HCT116 (cell line): ENCODE data around the gene DYNLRB1. TPM values are rescaled to one million over a fixed set of nuclear protein-coding genes. Genes with fewer than 3 reads are reported as not detected.
"Not testable (repeated sequence)": the region's sequence is repeated elsewhere in the genome, so short reads cannot be mapped to it uniquely, and the experiment has no call there.

Experiments used
- ATAC-seq: fragments of 200-7000 bp; cut with Tn5 transposase; 2 replicates; pipeline ENCODE4 v1.9.1; 2020; ENCODE audit warnings: mild to moderate bottlenecking, moderate library complexity
- BruUV-seq: library from RNA; stranded (reverse); fragments of 400-500 nt; replicated peaks from 2 replicates; lab custom pipeline; 2021; lab: Mats Ljungman, UMichigan
- CTCF ChIA-PET: fragments of 300-600 bp; sonication (Branson Sonifier 250); formaldehyde crosslinking; loops from one replicate; lab custom pipeline; 2021; ENCODE audit warnings: antibody characterized with exemption; lab: Charles Lee
- POLR2A ChIA-PET: fragments of 300-600, 350-600 bp; sonication (Branson Sonifier 250); formaldehyde crosslinking; loops from one replicate; lab custom pipeline; 2021; ENCODE audit warnings: antibody characterized with exemption; lab: Charles Lee
- RAD21 ChIA-PET, 2 experiments: fragments of 300-600 bp; sonication (Branson Sonifier 250); formaldehyde crosslinking; loops; one replicate each; lab custom pipeline; 2023; ENCODE audit warnings: low total read pairs in 2 of 2; ENCODE audit not compliant: uncharacterized antibody in 2 of 2, unreplicated experiment in 2 of 2, low non-redundant PET in 1 of 2; lab: Charles Lee
- DNase-seq: peaks from one replicate; pipeline ENCODE4 v3.0.0-alpha.2; 2010; ENCODE audit warnings: low read depth, low spot score
- H2AFZ ChIP-seq: fragments of 200-600 bp; shearing (Covaris generic), sonication (generic); 2 replicates; pipeline ENCODE4 v1.6.1; 2017; ENCODE audit warnings: low read depth, mixed run types, mixed read lengths, antibody characterized with exemption, low read length; ENCODE audit not compliant: poor library complexity, severe bottlenecking
- H3K27ac ChIP-seq: 2 replicates; pipeline ENCODE4 v1.5.1; 2012; ENCODE audit warnings: low read depth, low read length
- H3K27me3 ChIP-seq: fragments of 200-600 bp; sonication (generic); 2 replicates; pipeline ENCODE4 v1.6.1; 2016; ENCODE audit warnings: mixed run types, low read length, mixed read lengths; ENCODE audit not compliant: insufficient read depth
- H3K36me3 ChIP-seq, 2 experiments: fragments of 200-500 bp in 1 of 2; fragments of 200-600 bp in 1 of 2; sonication (Bioruptor generic) in 1 of 2; sonication (generic) in 1 of 2; 2 replicates each; pipeline versions ENCODE4 v1.5.1 to v1.6.1; 2014 to 2016; ENCODE audit warnings: low read length in 2 of 2, inconsistent platforms in 1 of 2, mixed read lengths in 1 of 2, mixed run types in 1 of 2; ENCODE audit not compliant: insufficient read depth in 2 of 2, control insufficient read depth in 1 of 2
- H3K4me1 ChIP-seq, 2 experiments: fragments of 200-600 bp in 1 of 2; sonication (generic) in 1 of 2; 2 replicates each; pipeline versions ENCODE4 v1.5.1 to v1.6.1; 2012 to 2017; ENCODE audit warnings: low read length in 2 of 2, inconsistent platforms in 1 of 2, mild to moderate bottlenecking in 1 of 2, mixed read lengths in 1 of 2, mixed run types in 1 of 2, moderate library complexity in 1 of 2; ENCODE audit not compliant: insufficient read depth in 2 of 2, control insufficient read depth in 1 of 2
- H3K4me2 ChIP-seq: fragments of 200-600 bp; sonication (generic); 2 replicates; pipeline ENCODE4 v1.6.1; 2017; ENCODE audit warnings: mixed run types, low read length, mixed read lengths
- H3K4me3 ChIP-seq, 2 experiments: fragments of 200-600 bp in 1 of 2; sonication (generic) in 1 of 2; replicated peaks in 1 of 2; 2 replicates each; pipeline ENCODE4 v1.5.1; 2011 to 2016; ENCODE audit warnings: low read length in 2 of 2, control low read depth in 1 of 2, low read depth in 1 of 2, mild to moderate bottlenecking in 1 of 2, mixed read lengths in 1 of 2, mixed run types in 1 of 2
- H3K79me2 ChIP-seq: fragments of 200-600 bp; sonication (generic); 2 replicates; pipeline ENCODE4 v1.6.1; 2017; ENCODE audit warnings: mild to moderate bottlenecking, mixed run types, low read length, moderate library complexity, mixed read lengths; ENCODE audit not compliant: insufficient read depth
- H3K9ac ChIP-seq: fragments of 200-600 bp; sonication (generic); 2 replicates; pipeline ENCODE4 v1.6.1; 2016; ENCODE audit warnings: low read length, mixed read lengths
- H3K9me2 ChIP-seq: fragments of 200-600 bp; sonication (generic), shearing (Covaris generic); 2 replicates; pipeline ENCODE4 v1.6.1; 2017; ENCODE audit warnings: mixed run types, mild to moderate bottlenecking, moderate library complexity; ENCODE audit not compliant: insufficient read depth
- H3K9me3 ChIP-seq, 2 experiments: fragments of 200-500 bp in 1 of 2; fragments of 200-600 bp in 1 of 2; sonication (Bioruptor generic) in 1 of 2; sonication (generic) in 1 of 2; 2 replicates each; pipeline ENCODE4 v1.6.1; 2014 to 2017; ENCODE audit warnings: low read length in 2 of 2, mixed read lengths in 2 of 2, inconsistent platforms in 1 of 2, low read depth in 1 of 2, mild to moderate bottlenecking in 1 of 2, mixed run types in 1 of 2, moderate library complexity in 1 of 2; ENCODE audit not compliant: control insufficient read depth in 1 of 2, insufficient read depth in 1 of 2
- H4K20me1 ChIP-seq: fragments of 200-600 bp; sonication (generic), shearing (Covaris generic); 2 replicates; pipeline ENCODE4 v1.6.1; 2017; ENCODE audit warnings: mixed run types, mild to moderate bottlenecking, moderate library complexity; ENCODE audit not compliant: insufficient read depth
- EGR1 ChIP-seq: IDR thresholded peaks from 2 replicates; pipeline ENCODE4 v1.6.1; 2012; ENCODE audit warnings: low read depth
- EZH2phosphoT487 ChIP-seq: fragments of 200-600 bp; IDR thresholded peaks from 2 replicates; pipeline ENCODE4 v1.6.1; 2018; ENCODE audit warnings: antibody characterized with exemption, borderline replicate concordance
- FOSL1 ChIP-seq: IDR thresholded peaks from 2 replicates; pipeline ENCODE4 v1.6.1; 2012; ENCODE audit warnings: low read depth
- POLR2AphosphoS5 ChIP-seq: IDR thresholded peaks from 2 replicates; pipeline ENCODE4 v1.6.1; 2011; ENCODE audit warnings: mild to moderate bottlenecking, low read depth, low read length, moderate library complexity
- SIN3A ChIP-seq: IDR thresholded peaks from 2 replicates; pipeline ENCODE4 v1.6.1; 2012; ENCODE audit warnings: low read depth
- SRF ChIP-seq: IDR thresholded peaks from 2 replicates; pipeline ENCODE4 v1.6.1; 2012; ENCODE audit warnings: low read depth
- YY1 ChIP-seq: IDR thresholded peaks from 2 replicates; pipeline ENCODE4 v1.6.1; 2011; ENCODE audit warnings: low read length, low read depth, moderate library complexity, mild to moderate bottlenecking; ENCODE audit not compliant: insufficient replicate concordance; ENCODE audit errors: extremely low read depth
- ZFX ChIP-seq: fragments of 450-650 bp; IDR thresholded peaks from 2 replicates; pipeline ENCODE4 v1.6.1; 2017
- ZNF274 ChIP-seq: fragments of 200-500 bp; sonication (Bioruptor generic); IDR thresholded peaks from 2 replicates; pipeline ENCODE4 v1.6.1; 2014; ENCODE audit warnings: mild to moderate bottlenecking, low read depth, low read length, inconsistent platforms
- intact Hi-C: fragments of 100-400 bp; cut with micrococcal nuclease; formaldehyde crosslinking; loops from 2 replicates; pipeline ENCODE4 v1.10.0; 2022
- total RNA-seq: library from RNA; stranded (reverse); gene quantifications from one replicate; pipeline ENCODE4 v1.2.1, GENCODE V29; 2021; ENCODE audit not compliant: unreplicated experiment
- TF ChIP-seq, protein P1 (sequence below): IDR thresholded peaks from 2 replicates; pipeline ENCODE4 v1.6.1; 2011; ENCODE audit warnings: mild to moderate bottlenecking, low read length, moderate library complexity; ENCODE audit not compliant: insufficient replicate concordance; ENCODE audit errors: extremely low read depth

DYNLRB1 gene
- total RNA-seq, 1 experiment from 2014 or later, result 106 TPM

- no peak for TF ChIP-seq EZH2phosphoT487
- TF ChIP-seq YY1, result no peak
- no peak for TF ChIP-seq SRF
- TF ChIP-seq EGR1, result no peak
- no peak for TF ChIP-seq ZFX
- TF ChIP-seq SIN3A, result no peak
- TF ChIP-seq FOSL1, result no peak
- TF ChIP-seq ZNF274, result no peak
- TF ChIP-seq, protein P1, sequence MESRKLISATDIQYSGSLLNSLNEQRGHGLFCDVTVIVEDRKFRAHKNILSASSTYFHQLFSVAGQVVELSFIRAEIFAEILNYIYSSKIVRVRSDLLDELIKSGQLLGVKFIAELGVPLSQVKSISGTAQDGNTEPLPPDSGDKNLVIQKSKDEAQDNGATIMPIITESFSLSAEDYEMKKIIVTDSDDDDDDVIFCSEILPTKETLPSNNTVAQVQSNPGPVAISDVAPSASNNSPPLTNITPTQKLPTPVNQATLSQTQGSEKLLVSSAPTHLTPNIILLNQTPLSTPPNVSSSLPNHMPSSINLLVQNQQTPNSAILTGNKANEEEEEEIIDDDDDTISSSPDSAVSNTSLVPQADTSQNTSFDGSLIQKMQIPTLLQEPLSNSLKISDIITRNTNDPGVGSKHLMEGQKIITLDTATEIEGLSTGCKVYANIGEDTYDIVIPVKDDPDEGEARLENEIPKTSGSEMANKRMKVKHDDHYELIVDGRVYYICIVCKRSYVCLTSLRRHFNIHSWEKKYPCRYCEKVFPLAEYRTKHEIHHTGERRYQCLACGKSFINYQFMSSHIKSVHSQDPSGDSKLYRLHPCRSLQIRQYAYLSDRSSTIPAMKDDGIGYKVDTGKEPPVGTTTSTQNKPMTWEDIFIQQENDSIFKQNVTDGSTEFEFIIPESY, result no peak
- TF ChIP-seq POLR2AphosphoS5, result no peak
- Histone ChIP-seq H3K79me2 (peaks cover 57% of the 10 kb centered on the region), H3K4me2 (peak overlapping the region; percentile 76), H3K36me3 (peaks cover 0 to 2% of the 10 kb centered on the region in 2 experiments; a peak in 1 of 4 replicates), H2AFZ (no peak overlapping the region), H3K27ac (peak overlapping the region; percentile 79), H3K9me2 (no peaks in the 10 kb centered on the region), H3K27me3 (no peaks in the 10 kb centered on the region), H3K9ac (peak overlapping the region; percentile 74), H3K9me3 (no peaks in the 10 kb centered on the region), H3K4me3 (peak overlapping the region; percentile 72 to 87), H4K20me1 (no peaks in the 10 kb centered on the region), H3K4me1 (peaks cover 4 to 7% of the 10 kb centered on the region in 2 experiments; a peak in 3 of 4 replicates)
- no TSS peak for BruUV-seq
- ChIA-PET RAD21 (interaction anchor here in 1 of 2 experiments (3.2 kb wide), 1 partner anchor 205 kb away, joined by 20 read pairs; no protein-coding TSS in a partner anchor), POLR2A (interaction anchor here (1.4 to 1.8 kb wide), 3 partner anchors 9 to 214 kb away, joined by 3 to 7 read pairs (median 4); partner anchors contain the start of gene AHCY), CTCF (interaction anchor here (0.8 to 2.2 kb wide), 6 partner anchors 8 to 253 kb away, joined by 3 to 21 read pairs (median 4); no protein-coding TSS in a partner anchor)
- intact Hi-C loops, result no loop called here
- ATAC-seq, result no peak
- no peak for DNase-seq
Measured at GRCh38 chr20:34517114-34517505, 888 bp downstream of the DYNLRB1 start.

DNA sequence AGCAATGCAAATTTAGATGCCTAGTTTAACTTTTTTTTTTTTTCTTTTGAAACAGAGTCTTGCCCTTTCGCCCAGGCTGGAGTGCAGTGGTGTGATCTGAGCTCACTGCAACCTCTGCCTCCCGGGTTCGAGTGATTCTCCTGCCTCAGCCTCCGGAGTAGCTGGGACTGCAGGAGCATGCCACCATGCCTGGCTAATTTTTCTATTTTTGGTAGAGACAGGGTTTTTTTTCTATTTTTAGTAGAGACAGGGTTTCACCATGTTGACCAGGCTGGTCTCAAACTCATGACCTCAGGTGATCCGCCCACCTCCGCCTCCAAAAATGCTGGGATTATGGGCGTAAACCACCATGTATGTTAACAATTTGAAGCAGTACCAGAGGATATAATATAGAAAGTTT, 2.6 kb downstream of the DYNLRB1 start:
- Histone ChIP-seq H3K4me1 (peaks cover 8 to 21% of the 10 kb centered on the region in 2 experiments; a peak in 3 of 4 replicates), H3K79me2 (peaks cover 73% of the 10 kb centered on the region)
- ATAC-seq, H3K4me2 ChIP-seq, H3K9ac ChIP-seq, H2AFZ ChIP-seq, H3K27ac ChIP-seq, H4K20me1 ChIP-seq, BruUV-seq, H3K27me3 ChIP-seq, RAD21 ChIA-PET, H3K4me3 ChIP-seq, H3K36me3 ChIP-seq, POLR2A ChIA-PET, H3K9me2 ChIP-seq, H3K9me3 ChIP-seq, DNase-seq, intact Hi-C loops, CTCF ChIA-PET: not testable (repeated sequence)

GRCh38 chr20:34519841-34520240, 3.6 kb downstream of the DYNLRB1 start:
- POLR2A ChIA-PET, ATAC-seq, DNase-seq, H3K9me2 ChIP-seq, H2AFZ ChIP-seq, H3K27ac ChIP-seq, H4K20me1 ChIP-seq, intact Hi-C loops, H3K4me2 ChIP-seq, H3K36me3 ChIP-seq, H3K9ac ChIP-seq, H3K27me3 ChIP-seq, BruUV-seq, H3K4me3 ChIP-seq, H3K9me3 ChIP-seq: not testable (repeated sequence)
- peaks cover 11 to 29% of the 10 kb centered on the region in 2 experiments; a peak in 3 of 4 replicates for H3K4me1 ChIP-seq
- ChIA-PET RAD21 (interaction anchor here in 1 of 2 experiments (1.0 kb wide), 1 partner anchor 207 kb away, joined by 3 read pairs; no protein-coding TSS in a partner anchor), CTCF (interaction anchor here (1.6 kb wide), 1 partner anchor 207 kb away, joined by 7 read pairs; no protein-coding TSS in a partner anchor)
- H3K79me2 ChIP-seq, result peaks cover 82% of the 10 kb centered on the region
